Endometrium (tissue), 2 donors: ENCODE data around the gene AKNA.

Experiments
- FAIRE-seq: peaks from 2 replicates; lab custom pipeline; 2012; peaks lifted over from hg19 to GRCh38; lab: Jason Lieb, UNC
- donor health status: control.
- donor health status: control.

Gene AKNA

DNA sequence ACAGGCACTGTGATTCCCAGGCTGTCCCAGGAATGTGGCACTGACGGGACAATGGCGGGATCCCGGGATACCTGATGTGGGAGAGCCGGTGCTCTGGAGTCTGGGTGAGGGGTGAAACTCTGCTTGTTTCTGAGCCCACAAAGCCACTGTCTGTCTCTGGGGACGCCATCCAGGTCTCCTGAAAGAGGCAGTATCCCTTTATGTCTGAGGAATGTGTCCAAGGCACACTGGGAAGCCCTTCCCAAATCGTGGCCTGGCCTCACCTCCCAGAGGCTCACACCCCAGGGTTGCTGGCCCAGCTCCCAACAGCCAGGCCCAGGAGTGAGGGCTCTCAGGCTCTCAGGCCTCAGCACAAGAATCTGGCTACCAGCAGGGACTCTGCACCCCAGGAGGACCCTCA lies 31.0 kb downstream of the AKNA start:
- no peak for FAIRE-seq

DNA sequence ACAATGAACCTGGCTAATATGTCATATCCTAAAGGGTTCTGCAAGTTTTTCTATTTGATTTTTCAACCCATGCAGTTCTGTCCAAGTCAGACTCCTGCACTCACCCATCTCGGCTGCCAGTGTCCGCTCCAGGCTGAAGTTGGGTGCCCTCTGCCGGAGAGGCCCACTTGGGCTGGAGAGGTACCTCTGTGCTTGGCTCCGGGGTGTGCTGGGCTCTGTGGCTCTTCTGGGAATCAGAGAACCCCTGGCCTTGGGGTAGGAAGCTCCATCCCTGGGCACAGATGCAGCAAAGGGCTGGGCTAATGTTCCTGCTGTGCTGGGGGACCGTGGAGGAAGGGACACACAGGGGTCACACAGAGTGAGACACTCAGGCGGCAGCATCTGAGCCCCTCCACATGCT lies 32.0 kb downstream of the AKNA start:
- FAIRE-seq, result no peak

DNA sequence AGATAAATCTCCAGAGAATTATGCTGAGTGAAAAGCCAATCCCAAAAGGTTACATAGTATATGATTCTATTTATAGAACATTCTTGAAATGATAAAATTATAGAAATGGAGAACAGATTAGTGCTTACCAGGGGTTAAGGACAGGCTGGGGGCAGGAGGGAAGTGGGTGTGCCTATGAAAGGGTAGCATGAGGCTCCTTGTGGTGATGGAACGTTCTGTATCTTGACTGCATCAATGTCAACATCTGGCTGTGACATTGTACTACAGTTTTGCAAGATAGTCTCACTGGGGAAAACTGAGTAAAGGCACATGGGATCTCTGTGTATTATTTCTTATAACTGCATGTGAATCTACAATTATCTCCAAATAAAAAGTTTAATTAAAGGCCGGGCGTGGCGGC lies 35.9 kb downstream of the AKNA start:
- FAIRE-seq, result no peak

DNA sequence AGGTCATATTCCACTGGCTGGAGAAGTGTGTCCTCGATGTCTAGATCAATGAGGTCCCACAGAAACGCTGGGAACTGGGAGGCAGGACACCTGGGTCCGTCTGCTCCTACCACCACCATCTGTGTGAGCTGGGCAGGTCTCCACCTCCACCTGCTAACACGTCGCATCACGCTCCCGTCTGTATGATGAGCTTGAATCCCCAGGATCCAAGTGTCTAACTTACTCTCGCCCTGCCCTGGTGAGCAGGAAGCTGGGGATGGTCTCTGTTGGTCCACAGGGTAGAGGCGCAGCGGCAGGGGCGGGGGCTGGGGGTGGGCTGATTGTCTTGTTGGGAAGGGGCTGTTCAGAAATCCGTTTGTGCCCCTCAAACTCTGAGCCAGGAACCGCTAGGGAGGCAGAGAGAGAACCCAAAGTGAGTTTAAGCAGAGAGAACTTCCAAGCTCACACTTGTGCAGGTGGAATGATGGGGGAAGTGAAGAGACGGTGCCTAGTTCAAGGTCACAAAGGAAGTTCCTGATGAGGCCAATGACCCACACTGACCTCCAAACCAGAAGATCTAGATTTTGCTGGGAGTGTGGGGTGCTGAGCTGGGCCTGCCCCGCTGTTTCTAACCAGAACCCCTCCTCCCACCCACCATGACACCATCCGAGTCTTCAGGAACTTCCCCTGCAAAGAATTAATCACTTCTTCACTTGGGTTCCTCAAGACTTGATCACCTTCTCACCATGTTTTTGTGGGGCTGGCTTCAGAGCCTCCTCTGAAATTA lies 37.0 kb downstream of the AKNA start:
- no peak for FAIRE-seq

DNA sequence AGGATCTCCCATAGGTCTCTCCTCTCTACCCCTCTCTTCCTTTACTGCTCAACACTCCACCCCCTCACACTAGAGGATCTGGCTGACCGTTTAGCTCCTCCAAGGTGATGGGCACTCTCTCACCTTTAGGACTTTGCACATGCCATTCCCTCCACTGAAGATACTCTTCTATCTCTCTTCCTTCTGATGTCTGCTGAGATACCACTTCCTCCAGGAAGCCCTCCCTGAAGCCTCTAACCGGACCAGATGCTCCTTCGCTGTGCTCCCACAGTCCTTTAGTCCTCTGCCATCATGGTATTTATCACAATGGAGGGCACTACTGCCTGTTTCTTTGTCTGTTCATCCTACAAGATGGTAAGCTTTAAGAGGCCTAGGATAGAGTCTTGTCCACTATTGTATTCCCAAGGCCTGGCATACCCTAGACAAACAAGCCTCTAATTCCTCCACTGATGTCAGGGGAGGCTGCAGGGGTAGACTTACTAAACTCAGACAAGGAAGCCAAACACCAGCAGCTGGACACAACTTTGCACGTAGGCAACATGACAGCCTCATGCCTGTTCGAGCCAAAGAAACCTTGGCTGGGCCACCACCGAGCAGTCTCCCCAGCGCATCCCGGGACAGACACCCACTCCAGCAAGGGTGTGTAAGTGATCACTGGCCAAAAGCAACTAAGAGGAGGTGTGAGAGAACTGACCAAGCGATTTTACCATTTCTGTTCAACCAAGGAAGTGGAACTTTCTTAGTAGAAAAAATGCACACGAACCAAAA lies 37.9 kb downstream of the AKNA start:
- FAIRE-seq, result no peak

DNA sequence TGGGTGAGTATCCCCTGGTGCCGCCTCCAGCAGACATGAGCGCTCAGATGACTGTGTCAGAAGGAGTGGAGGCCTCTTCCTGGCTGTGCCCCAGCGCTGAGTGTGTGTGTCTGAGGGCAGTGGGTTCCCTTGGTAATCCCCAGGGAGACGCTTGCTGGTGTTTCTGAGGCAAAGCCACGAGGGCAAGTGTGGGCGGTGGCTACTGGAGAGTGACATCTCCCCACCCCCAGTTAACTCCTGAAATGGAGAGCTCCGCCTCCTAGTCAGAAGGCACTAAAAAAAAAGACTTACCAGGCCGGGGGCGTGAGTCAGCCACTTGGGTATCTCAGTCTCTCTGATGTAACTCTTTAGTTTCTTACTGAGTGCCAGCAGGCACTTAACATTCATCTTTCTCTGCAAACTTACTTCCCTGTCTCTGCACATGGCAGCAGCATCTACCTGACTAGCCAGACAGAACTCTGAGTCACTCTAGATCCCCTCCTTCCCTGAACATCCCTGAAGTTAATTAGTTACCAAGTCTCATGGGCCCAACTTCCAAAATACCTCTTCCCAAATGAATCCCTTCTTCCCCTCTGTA lies 38.8 kb downstream of the AKNA start:
- FAIRE-seq, result no peak

DNA sequence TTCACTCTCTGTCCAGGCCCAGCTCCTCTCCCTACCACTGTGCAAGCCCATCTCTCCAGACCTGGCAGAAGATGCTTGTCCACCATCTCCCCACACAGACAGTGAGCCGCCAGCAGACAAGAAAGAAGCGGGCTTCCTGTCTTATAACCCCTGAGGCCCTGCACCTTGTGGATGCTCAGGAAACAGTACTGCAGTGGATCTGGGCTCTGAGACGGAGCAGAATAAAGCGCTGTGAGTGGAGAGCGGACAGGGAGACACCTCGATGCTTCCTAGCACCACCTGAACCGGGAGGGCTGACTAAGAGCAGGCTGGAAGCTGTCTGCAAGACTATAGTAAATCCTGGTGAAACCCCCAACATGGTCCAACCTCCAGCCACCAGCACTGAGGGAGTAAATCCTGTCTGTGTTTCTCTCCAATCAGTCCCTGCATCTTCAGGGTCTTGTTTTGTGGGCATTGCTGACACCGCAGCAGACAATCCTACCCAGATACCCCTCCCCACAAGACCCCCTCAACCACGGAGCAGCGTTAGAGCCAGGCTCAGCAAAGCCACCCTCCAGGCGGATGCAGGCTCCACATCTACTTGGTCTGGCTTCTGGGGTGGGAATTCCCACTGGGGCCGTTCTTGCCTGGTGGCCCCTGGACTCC lies 39.4 kb downstream of the AKNA start:
- FAIRE-seq, result no peak

DNA sequence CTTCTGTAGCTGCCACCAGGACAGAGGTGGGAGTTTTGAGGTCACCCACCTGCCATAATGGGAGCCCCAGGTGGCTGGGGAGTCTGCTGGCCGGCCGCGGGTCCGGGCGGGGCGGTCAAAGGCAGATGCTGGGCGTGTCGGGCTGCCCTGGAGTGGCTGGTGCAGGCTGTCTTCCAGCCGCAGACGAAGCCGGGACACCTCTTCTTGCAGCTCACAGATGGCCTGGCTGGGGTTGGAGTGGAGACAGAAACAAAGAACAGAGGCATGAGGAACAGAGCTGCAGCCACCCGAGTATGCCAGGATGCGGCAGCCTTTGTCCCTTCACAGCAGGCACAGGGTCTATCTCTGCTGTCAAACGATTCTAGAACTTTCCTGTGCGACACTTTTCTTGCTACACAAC lies 40.1 kb downstream of the AKNA start:
- no peak for FAIRE-seq

DNA sequence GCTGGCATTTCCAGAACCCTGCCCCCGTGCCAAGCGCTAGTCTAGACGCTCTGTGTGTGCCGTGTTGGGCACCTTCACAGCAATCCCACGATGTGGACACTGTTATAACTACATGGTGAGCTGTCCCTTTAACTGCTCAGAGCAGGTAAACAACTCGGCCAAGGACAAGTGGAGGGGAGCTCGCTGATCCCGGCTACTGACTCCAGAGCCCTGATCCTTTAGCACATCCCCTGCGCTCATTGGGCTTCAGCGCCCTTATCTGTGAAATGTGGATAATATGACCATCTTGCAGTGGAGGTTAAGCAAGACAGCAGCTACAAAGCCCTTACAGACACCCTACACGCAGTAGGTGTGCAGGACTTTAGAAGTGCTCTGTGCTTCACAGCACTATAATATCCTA lies 41.6 kb downstream of the AKNA start:
- no peak for FAIRE-seq

DNA sequence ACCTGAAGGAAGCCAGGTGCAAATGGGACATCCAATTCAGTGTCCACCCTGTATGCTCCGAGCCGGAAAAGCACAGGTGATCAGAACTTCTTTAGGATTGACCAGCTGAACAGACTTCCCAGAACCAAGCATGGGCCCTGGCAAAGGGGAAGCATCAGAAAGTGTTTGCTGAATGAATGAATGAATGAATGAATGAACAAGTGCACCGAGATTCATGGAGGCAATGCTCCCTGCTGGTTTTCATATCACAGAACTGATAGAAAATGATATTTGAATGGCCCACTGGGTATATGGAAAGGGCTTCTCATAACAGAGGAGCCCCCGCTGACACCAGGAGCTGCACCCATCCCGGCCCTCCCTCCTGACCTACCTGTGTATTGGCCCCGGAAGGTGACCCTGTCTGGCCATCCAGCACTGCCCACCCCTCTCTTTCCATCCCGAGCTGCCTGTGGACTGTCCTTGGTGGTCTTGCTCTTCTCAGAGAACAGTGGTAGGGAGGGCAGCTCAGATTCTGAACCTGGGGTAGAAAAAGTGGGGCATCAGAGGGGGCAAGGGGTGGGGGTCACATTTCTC lies 42.2 kb downstream of the AKNA start:
- no peak for FAIRE-seq

DNA sequence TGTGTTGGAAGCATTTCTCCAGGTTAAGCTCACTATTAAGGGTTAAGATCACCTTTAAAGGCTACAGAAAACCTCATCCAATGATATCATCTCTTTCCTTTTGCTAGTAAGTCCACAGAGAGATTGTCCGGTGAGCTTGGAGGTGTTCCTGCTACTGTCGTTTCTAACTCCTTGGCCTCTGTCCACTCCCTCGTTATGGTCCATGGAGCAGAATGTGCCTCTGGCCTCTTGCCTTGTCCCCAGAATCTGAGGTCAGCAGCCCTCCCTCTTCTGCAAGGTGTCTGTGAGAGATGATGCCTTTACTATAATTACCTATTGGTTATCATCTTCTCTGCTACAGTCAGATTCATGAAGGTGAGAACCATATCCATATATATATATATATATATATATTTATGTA lies 43.1 kb downstream of the AKNA start:
- no peak for FAIRE-seq

DNA sequence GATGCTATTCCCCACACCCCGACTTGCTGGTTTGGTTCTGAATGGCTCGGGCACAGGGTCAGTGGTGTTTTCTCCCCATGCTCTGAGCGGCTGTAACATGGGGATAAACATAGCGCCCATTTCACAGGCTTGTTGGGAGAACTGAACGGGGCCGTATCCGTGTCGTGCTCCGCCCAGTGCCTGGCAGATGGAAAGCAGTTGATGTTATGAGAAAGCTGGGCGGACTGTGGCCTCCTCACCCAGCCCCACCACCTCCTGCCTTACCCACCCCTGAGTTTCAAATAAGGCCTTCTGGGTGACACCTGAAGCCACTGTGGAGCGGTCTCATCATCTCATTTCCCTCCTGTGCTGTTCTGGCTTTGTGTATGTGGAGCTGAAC lies 43.6 kb downstream of the AKNA start:
- FAIRE-seq, result no peak

DNA sequence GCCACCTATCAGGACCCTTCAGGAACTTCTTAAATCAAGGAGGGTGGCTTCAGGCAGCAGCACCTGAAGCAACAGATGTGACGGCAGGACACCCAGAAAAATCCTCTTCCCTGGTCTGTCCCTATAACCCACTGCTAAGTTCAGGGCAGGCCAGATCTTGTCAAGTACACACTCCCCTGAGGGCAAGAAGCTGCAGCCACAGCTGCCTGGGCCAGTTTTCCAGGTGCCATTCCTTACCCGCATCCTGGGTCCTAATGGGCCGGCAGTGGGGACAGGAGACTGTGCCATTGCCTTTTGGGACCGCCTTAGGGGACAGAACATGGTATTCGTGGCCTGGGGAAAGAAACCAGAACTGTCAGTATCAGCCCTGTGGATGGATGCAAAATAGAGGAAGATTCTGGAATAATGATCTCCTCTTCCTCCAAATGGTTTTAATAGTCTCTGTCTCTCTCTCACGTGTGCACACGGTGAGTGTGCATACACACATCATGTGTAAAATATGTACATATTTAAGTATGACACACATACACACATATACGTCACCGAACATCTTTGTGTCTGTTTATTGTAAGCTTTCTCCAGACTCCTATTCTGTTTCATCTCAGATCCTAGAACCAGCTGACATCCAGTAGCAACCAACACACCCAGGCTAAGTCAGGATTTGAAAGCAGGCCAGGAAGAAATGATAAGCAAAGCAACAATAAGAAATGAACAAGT lies 44.2 kb downstream of the AKNA start:
- no peak for FAIRE-seq

DNA sequence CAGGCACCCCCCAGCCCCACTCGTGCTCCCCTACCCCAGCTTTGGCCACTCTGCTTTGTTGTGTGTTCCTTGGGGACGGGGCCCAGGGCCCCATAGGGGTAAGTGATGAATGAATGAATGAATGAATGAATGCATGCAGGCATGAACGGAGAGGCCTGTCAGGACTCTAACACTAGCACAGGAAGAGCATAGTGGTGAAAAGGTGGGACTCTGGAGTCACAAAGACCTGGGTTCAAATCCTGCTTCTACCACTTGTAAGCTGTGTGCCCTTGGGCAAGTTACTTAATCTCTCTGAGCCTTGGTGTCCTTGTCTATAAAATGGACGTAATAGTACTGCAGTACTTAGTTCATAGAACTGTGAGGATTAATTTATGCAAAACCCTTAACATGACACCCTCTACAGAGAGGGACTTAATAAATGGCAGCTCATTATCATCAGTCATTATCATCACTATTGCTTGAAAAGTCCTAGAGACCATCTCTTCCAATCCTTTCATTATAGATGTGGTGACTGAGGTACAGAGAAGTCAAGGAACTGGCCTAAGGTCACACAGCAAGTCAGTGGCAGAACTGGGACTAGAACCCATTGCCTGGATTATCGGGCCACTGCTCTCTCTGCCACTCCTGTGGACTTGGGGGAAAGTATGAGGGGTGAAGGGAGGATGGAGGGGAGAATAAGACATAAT lies 44.9 kb downstream of the AKNA start:
- FAIRE-seq, result no peak

DNA sequence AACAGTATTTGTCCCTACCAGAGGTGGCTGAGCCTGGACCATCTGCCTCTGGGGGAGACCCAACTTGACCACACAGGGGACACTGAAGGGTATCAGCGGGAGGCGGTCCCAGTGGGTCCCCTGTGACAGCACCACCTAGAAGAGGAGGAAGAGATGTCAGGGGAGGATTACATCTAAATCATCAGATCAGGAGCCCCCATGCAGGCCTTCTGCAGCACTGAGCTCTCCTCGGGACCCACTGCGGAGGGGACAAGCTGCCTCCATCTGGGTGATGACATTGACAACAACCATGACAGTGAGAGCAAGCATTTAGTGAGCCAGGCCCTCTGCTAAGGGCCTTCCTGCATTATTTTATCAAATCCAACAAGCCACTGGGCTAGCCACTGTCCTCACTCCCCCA lies 45.8 kb downstream of the AKNA start:
- FAIRE-seq, result no peak

DNA sequence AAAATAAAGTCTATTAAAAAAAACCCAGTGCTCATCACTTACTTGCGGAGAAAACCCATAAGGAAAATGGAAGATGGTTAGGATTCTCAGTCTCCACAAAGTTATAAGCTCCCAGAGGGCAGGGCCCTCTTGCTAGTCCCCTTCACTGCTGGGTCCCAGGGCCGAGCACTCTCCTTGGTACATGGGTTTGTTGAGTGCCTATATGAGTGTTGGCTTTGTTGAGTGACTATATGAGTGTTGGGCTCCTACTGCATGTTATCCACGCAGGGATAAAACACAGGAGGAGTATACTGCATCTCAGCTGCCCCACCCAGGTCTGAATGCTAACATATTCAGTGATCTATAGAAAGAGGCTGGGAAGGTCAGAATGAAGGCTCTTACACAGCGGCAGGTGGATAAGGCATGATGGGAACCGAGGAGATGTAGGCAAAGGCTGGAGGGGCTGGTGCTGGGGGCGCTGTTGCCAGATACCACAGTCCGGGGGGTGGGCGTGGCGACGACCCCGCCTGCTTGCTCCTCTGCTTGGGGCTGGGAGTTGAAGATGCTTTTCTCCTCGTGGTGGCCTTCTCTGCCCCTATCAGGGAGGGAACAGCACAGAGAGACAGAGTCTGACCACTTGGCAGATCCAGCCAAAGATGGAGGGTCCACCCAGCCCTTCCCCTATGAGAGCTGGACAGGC lies 46.5 kb downstream of the AKNA start:
- FAIRE-seq, result no peak

DNA sequence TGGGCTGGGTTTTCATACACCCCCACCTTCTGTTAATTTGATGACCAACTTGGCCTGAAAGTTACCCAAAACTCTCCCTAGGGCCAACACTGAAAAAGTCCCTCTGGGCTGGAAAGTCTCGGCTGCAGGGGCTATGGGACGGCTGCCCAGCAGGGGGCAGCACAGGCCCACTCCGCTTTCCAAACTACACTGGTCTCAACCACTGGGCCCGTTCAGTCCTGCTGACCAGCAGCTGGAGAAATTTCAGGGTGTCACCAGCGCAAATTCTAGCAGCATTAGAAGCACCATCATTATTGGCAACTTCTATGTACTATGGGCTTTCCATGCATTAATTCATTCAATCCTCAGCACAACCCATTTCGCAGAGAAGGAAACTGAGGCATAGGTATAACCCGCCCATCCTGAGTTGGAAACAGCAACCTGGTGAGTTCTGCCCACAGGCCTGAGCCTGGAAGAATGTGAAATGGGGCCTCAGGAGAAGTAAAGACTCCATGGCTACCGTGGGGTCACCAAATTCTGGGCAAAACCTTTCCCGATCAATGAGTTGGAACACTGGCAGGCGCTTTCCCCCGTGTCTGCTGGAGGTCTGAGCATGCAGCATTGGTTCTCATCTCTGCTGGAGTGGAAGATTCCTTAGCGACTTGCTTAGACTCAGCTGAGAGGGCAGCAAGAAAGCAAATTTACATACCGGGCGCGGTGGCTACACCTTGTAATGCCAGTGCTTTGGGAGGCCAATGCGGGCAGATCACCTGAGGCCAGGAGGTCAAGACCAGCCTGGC lies 48.5 kb downstream of the AKNA start:
- FAIRE-seq, result no peak

DNA sequence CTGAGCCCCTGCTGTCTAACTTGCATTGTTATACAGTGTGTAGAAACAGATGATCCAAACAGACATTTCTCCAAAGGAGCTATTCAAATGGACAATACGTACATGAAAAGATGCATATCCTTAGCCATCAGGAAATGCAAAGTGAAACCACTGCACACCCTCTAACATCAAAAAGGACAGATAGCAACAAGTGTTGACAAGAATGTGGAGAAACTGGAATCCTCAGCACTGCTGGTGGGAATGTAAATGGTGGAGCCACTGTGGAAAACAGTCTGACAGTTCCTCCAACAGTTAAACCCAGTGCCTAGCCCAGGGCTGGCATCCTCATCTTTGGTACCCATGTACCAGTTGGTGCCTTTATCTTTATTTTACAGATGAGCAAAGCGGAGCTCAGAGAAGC lies 49.6 kb downstream of the AKNA start:
- FAIRE-seq, result no peak

DNA sequence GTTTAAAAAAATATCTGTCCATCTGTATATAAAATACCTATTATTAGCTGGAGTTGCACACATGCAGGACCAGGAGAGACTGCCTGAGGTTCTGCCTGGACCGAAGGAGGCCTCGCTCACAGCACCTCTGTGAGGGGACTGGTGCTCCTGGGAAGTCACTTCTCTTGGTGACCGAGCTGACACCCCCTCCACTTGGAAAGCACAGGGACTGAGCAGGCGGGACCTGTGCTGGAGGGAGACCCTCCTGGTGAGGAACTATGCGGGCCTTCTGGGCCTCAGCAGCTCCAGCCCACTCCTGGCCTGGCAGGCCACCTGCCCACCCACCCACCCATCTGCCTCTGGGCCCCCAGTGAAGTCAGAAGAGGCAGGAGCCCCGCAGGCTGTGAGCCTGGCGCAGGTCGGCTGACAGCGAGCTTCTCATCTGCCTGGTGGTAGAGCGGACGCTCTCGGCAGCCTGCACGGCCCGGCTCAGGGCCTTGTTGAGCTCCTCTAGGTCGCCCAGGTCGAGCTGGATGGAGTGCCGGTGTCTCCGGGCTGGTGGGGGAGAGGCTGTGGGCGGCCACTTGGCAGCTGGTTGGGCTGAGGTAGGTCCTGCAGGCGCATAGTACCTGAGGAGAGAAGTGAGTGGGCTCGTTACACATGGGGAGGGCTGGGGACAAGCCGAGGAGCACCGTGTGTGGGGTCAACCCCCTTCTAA lies 50.9 kb downstream of the AKNA start:
- no peak for FAIRE-seq
